SU-DHL-6 (cell line): Measurements from ENCODE around the gene MED27.

ENCODE experiments used
- H2AFZ ChIP-seq: fragments of 200-600 bp; sonication (generic); 2 replicates; pipeline ENCODE4 v1.6.1; 2014; ENCODE audit warnings: low read depth, mild to moderate bottlenecking, moderate library complexity, mixed read lengths, antibody characterized with exemption, low read length; ENCODE audit not compliant: severe bottlenecking
- H3F3A ChIP-seq: fragments of 200-600 bp; shearing (Covaris generic); 2 replicates; pipeline ENCODE4 v1.6.0; 2016; ENCODE audit warnings: antibody characterized with exemption, mild to moderate bottlenecking; ENCODE audit not compliant: insufficient read depth
- H3K27ac ChIP-seq: fragments of 200-600 bp; sonication (generic); 2 replicates; pipeline ENCODE4 v1.5.1; 2016; ENCODE audit warnings: low read depth, mild to moderate bottlenecking, low read length, moderate library complexity, mixed read lengths
- H3K27me3 ChIP-seq: fragments of 200-600 bp; sonication (generic), shearing (Covaris generic); 2 replicates; pipeline ENCODE4 v1.6.0; 2014; ENCODE audit warnings: mild to moderate bottlenecking, low read length
- H3K36me3 ChIP-seq: fragments of 200-600 bp; sonication (generic); 2 replicates; pipeline ENCODE4 v1.6.1; 2014; ENCODE audit warnings: mild to moderate bottlenecking, low read length, mixed read lengths
- H3K4me2 ChIP-seq: fragments of 300-600, 200-600 bp; shearing (Covaris generic), sonication (generic); 2 replicates; pipeline ENCODE4 v1.6.0; 2014; ENCODE audit warnings: low read length, low read depth, mild to moderate bottlenecking; ENCODE audit not compliant: poor library complexity, severe bottlenecking
- H3K4me3 ChIP-seq: fragments of 200-600 bp; sonication (generic); 2 replicates; pipeline ENCODE4 v1.5.1; 2014; ENCODE audit warnings: antibody characterized with exemption, low read length, mild to moderate bottlenecking, mixed read lengths; ENCODE audit not compliant: insufficient read depth, poor library complexity, severe bottlenecking
- H3K79me2 ChIP-seq: fragments of 200-600 bp; sonication (generic); 2 replicates; pipeline ENCODE4 v1.6.1; 2014; ENCODE audit warnings: mild to moderate bottlenecking, low read length, moderate library complexity; ENCODE audit not compliant: insufficient read depth
- H3K9ac ChIP-seq: fragments of 200-600 bp; sonication (generic); 2 replicates; pipeline ENCODE4 v1.7.0; 2014; ENCODE audit warnings: mild to moderate bottlenecking, low read length
- H3K9me2 ChIP-seq: fragments of 200-600 bp; sonication (generic); replicated peaks from 2 replicates; pipeline ENCODE4 v1.6.1; 2014; ENCODE audit warnings: low read length; ENCODE audit not compliant: insufficient read depth
- H3K9me3 ChIP-seq: fragments of 200-600 bp; sonication (generic); 2 replicates; pipeline ENCODE4 v1.6.1; 2014; ENCODE audit warnings: low read length, mixed read lengths; ENCODE audit not compliant: insufficient read depth
- H4K20me1 ChIP-seq: fragments of 200-600 bp; sonication (generic); 2 replicates; pipeline ENCODE4 v1.6.1; 2014; ENCODE audit warnings: low read depth, mild to moderate bottlenecking, antibody characterized with exemption, low read length, moderate library complexity, mixed read lengths
- CTCF ChIP-seq: fragments of 200-600 bp; sonication (generic); IDR thresholded peaks from one replicate; pipeline ENCODE4 v1.5.1; 2017; ENCODE audit warnings: antibody characterized with exemption, mild to moderate bottlenecking, low read length, moderate library complexity; ENCODE audit not compliant: insufficient read depth, poor library complexity, severe bottlenecking
- EZH2phosphoT487 ChIP-seq: fragments of 200-600 bp; sonication (generic), shearing (Covaris generic); conservative IDR thresholded peaks from 2 replicates; pipeline ENCODE4 v1.6.1; 2018; ENCODE audit warnings: mild to moderate bottlenecking, antibody characterized with exemption, low read length, moderate library complexity, mixed read lengths

MED27 gene

GRCh38 chr9:131992906-131993657 lies 86.6 kb downstream of the MED27 start:
- no peak overlapping the region for H2AFZ ChIP-seq
- no peaks in the 10 kb centered on the region for H3K79me2 ChIP-seq
- H4K20me1 ChIP-seq, result no peaks in the 10 kb centered on the region
- H3K4me3 ChIP-seq, result no peak overlapping the region
- H3F3A ChIP-seq, result no peaks in the 10 kb centered on the region
- H3K9me3 ChIP-seq, result no peaks in the 10 kb centered on the region
- no peak overlapping the region for H3K9ac ChIP-seq
- no peaks in the 10 kb centered on the region for H3K27me3 ChIP-seq
- H3K36me3 ChIP-seq, result no peaks in the 10 kb centered on the region
- no peak overlapping the region for H3K4me2 ChIP-seq
- no peak overlapping the region for H3K27ac ChIP-seq
- TF ChIP-seq EZH2phosphoT487, result no peak
- no peak for TF ChIP-seq CTCF
- no peaks in the 10 kb centered on the region for H3K9me2 ChIP-seq

- Histone ChIP-seq H4K20me1 (peaks cover 7% of the 10 kb centered on the region; the same call in 1 of the 2 replicates), H3K79me2 (no peaks in the 10 kb centered on the region)
- TF ChIP-seq EZH2phosphoT487, result no peak
- TF ChIP-seq CTCF, result no peak
Observed at GRCh38 chr9:131987232-131987631, 92.4 kb downstream of the MED27 start.

GRCh38 chr9:131986576-131986975 lies 93.1 kb downstream of the MED27 start:
- Histone ChIP-seq H2AFZ (no peak overlapping the region), H3K27ac (no peak overlapping the region), H3K9me3 (no peaks in the 10 kb centered on the region), H3K36me3 (no peaks in the 10 kb centered on the region), H4K20me1 (peaks cover 7% of the 10 kb centered on the region; the same call in 1 of the 2 replicates), H3K27me3 (no peaks in the 10 kb centered on the region), H3K9me2 (no peaks in the 10 kb centered on the region), H3F3A (no peaks in the 10 kb centered on the region), H3K4me3 (no peak overlapping the region), H3K4me2 (no peak overlapping the region), H3K79me2 (no peaks in the 10 kb centered on the region), H3K9ac (no peak overlapping the region)
- TF ChIP-seq CTCF (no peak), EZH2phosphoT487 (no peak)

More at GRCh38 chr9:131987232-131987631, 92.4 kb downstream of the MED27 start:
- Histone ChIP-seq H3K36me3 (no peaks in the 10 kb centered on the region), H3K9ac (no peak overlapping the region), H3K4me3 (no peak overlapping the region), H3F3A (no peaks in the 10 kb centered on the region), H3K4me2 (no peak overlapping the region), H3K27me3 (no peaks in the 10 kb centered on the region), H3K9me3 (no peaks in the 10 kb centered on the region), H3K9me2 (no peaks in the 10 kb centered on the region), H2AFZ (no peak overlapping the region), H3K27ac (no peak overlapping the region)
